Heart right ventricle (tissue), 16 donors: ENCODE data around the gene GCKR. TPM values are rescaled to one million over a fixed set of nuclear protein-coding genes. Genes with fewer than 3 reads are reported as not detected.
A peak's percentile ranks its signal among the peaks of the same experiment; 100 is the strongest.

Experiments used
- ATAC-seq, 8 donors: fragments of 200-7000 bp; cut with Tn5 transposase; one replicate each; pipeline ENCODE4 v1.9.1; 2020; ENCODE audit warnings: mild to moderate bottlenecking in 8 of 8, moderate library complexity in 8 of 8, moderate number of reproducible peaks in 1 of 8
- DNase-seq, 2 donors: peaks; one replicate each; pipeline ENCODE4 v3.0.0-alpha.2; 2020
- H3K27ac ChIP-seq, 10 donors: fragments of 200-600 bp; sonication (generic) in 2 of 10; one replicate each; pipeline versions ENCODE4 v1.5.0 to v1.8.0; 2020 to 2022; ENCODE audit warnings: mild to moderate bottlenecking in 3 of 10
- H3K27me3 ChIP-seq, 7 donors: fragments of 200-600 bp; one replicate each; pipeline ENCODE4 v1.8.0; 2021 to 2022; ENCODE audit warnings: mild to moderate bottlenecking in 2 of 7
- H3K36me3 ChIP-seq, 9 donors: fragments of 200-600 bp; sonication (generic) in 1 of 9; one replicate each; pipeline versions ENCODE4 v1.5.0 to v1.8.0; 2020 to 2022; ENCODE audit warnings: mild to moderate bottlenecking in 2 of 9
- H3K4me1 ChIP-seq, 9 donors: fragments of 200-600 bp; sonication (generic) in 1 of 9; one replicate each; pipeline versions ENCODE4 v1.5.0 to v1.8.0; 2020 to 2022; ENCODE audit warnings: mild to moderate bottlenecking in 4 of 9
- H3K4me3 ChIP-seq, 10 donors: fragments of 200-600 bp; sonication (generic) in 2 of 10; one replicate each; pipeline versions ENCODE4 v1.5.0 to v1.8.0; 2020 to 2022; ENCODE audit warnings: mild to moderate bottlenecking in 7 of 10, moderate library complexity in 2 of 10
- H3K9me3 ChIP-seq, 11 donors: fragments of 200-600 bp in 10 of 11; sonication (generic) in 2 of 11; one replicate each; pipeline versions ENCODE4 v1.5.0 to v1.8.0; 2013 to 2022; ENCODE audit warnings: mild to moderate bottlenecking in 2 of 11, control low read depth in 1 of 11, moderate library complexity in 1 of 11
- WGBS, 2 donors: extraction: QIAGEN DNeasy Blood & Tissue Kit; methylation state at CpG; one replicate each; pipeline ENCODE4 v1.1.7; 2013; ENCODE audit warnings: inconsistent platforms in 1 of 2; 5-methylcytosine and 5-hydroxymethylcytosine counted together
- intact Hi-C, 10 donors: fragments of 100-400 bp; cut with DNase I; formaldehyde crosslinking; loops; one replicate each; pipeline versions ENCODE4 v1.11.1 to v1.14.2; 2022
- polyA plus RNA-seq, 2 donors: library from polyadenylated mRNA; stranded (reverse); fragments of 200-250 nt; gene quantifications; one replicate each; pipeline ENCODE4 v1.2.3, GENCODE V29; 2013
- total RNA-seq, 10 donors: library from RNA; stranded (reverse); fragmentation: NEBNext Ultra II Directional in 3 of 10; extraction: Animal tissue kit (Norgen Biotek cat#: 25700) in 3 of 10; gene quantifications; one replicate each; pipeline versions ENCODE4 v1.2.1 to v1.2.4, GENCODE V29; 2021 to 2023
- TF ChIP-seq, protein P1 (sequence below), 9 donors: fragments of 200-600 bp; sonication (generic) in 2 of 9; IDR thresholded peaks; one replicate each; pipeline versions ENCODE4 v1.5.0 to v1.8.0; 2021 to 2022; ENCODE audit warnings: antibody characterized with exemption in 9 of 9, mild to moderate bottlenecking in 5 of 9, moderate library complexity in 1 of 9
- donor health status: Arrhythmogenic right ventricular cardiomyopathy.
- donor health status: ischemic (EF 13 %, LVEDD 7.1; RV severe dilation, severe dysfunction).
- donor health status: healthy with polysubstance abuse.
- donor health status: DM: no; HTN: yes; CAD: no.
- donor health status: DM: no; HTN: no; CAD: no.
- donor health status: ischemic (EF 25% LVEDD 6.9; RV normal size, moderate dysfunction).
- donor health status: ischemic (EF 25% LVEDD 5.7; RV mildly dilated, moderate dysfunction).
- donor health status: healthy.
- donor health status: DM: yes; HTN: yes; CAD: no.
- donor health status: Ischemic cardiomyopathy.
- donor health status: ischemic (EF 35%, LVEDD 5.7; RV mildly dilated, moderate dysfunction).
- donor health status: nonischemic (EF 11% LVEDD 7.7; RV severe dilation, severe dysfunction).
- donor health status: DM: yes; HTN: yes; CAD: no.
- donor health status: PGD.
- donor health status: ischemic (EF 29% LVEDD 5.4; RV normal size, mild dysfunction).
- donor health status: nonischemic (EF 23%, LVEDD 6.1; RV moderate dilation, normal function).

The GCKR gene
- total and polyA plus RNA-seq, 12 donors, result 0.19 to 1.6 (median 0.90) TPM; not detected in 8

DNA sequence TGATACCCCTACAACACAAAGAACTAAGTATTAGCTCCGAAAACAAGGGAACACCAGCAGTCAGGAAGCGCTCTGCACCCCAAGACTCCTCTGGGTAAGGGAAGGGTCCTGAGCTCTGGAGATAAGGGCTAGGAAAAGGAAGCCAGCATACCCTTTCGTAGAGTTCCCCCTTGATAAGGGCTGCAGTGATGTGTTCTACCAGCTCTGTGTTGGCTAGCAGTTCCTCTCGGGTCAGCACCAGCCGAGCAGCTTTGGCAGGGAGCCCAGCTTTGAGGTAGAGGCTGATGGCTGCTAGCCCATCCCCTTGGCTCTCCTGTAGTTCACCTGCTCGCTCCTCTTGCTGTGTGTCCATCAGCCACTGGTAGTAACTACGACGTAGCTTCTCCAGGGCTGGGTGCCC, 35.5 kb upstream of the GCKR start:
- TF ChIP-seq, protein P1, sequence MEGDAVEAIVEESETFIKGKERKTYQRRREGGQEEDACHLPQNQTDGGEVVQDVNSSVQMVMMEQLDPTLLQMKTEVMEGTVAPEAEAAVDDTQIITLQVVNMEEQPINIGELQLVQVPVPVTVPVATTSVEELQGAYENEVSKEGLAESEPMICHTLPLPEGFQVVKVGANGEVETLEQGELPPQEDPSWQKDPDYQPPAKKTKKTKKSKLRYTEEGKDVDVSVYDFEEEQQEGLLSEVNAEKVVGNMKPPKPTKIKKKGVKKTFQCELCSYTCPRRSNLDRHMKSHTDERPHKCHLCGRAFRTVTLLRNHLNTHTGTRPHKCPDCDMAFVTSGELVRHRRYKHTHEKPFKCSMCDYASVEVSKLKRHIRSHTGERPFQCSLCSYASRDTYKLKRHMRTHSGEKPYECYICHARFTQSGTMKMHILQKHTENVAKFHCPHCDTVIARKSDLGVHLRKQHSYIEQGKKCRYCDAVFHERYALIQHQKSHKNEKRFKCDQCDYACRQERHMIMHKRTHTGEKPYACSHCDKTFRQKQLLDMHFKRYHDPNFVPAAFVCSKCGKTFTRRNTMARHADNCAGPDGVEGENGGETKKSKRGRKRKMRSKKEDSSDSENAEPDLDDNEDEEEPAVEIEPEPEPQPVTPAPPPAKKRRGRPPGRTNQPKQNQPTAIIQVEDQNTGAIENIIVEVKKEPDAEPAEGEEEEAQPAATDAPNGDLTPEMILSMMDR (IDR thresholded peaks at IDR 0.05), result no peak
- no peak overlapping the region for H3K4me3 ChIP-seq
- intact Hi-C loops, result no loop called here
- H3K27me3 ChIP-seq, result no peaks in the 10 kb centered on the region
- whole genome bisulfite sequencing, 2 donors, result 64 to 68% methylated on average over 8 of the region's 8 CpGs
- peaks cover 0 to 90% (median 43%) of the 10 kb centered on the region in 9 donors for H3K36me3 ChIP-seq
- DNase-seq (peak; percentile 19 to 27), ATAC-seq (peak in 5 of 8 donors; percentile 47 to 75 (median 63))
- no peaks in the 10 kb centered on the region for H3K4me1 ChIP-seq
- H3K9me3 ChIP-seq, result no peaks in the 10 kb centered on the region
- no peak overlapping the region for H3K27ac ChIP-seq

DNA sequence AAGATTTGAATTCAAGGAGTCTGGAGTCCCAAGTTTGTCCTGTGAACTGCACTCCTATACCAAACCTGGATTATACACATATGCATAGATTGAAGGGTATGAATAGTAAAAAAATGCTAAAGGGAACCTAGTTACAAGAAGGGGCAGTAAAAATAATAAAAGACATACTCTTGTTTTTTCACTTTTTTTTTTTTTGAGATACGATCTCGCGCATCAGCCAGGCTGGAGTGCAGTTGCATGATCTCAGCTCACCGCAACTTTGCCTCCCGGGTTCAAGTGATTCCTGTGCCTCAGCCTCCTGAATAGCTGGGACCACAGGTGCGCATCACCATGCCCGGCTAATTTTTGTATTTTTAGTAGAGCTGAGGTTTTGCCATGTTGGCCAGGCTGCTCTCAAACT, 32.2 kb upstream of the GCKR start:
- WGBS, 2 donors, result 96 to 98% methylated on average over 7 of the region's 7 CpGs
- no peak overlapping the region for H3K27ac ChIP-seq

DNA sequence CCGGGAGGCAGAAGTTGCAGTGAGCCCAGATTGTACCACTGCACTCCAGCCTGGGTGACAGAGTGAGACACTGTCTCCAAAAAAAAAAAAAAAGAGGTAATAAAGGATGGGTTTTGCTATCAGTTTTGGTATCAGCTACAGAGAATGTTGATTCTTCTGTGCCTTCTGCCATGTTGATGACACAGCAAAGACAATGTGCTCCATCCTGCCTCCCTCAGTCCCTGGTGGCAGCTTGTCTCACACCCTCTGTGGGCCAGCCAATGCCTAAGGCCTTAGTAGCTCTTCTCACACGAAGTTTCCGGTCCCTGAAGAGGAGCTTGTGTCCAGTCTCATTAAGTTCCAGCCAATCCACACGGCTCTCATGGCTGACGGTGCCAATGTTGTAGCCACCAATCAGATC, 24.7 kb upstream of the GCKR start:
- no peak overlapping the region for H3K4me3 ChIP-seq
- TF ChIP-seq, protein P1 (IDR thresholded peaks at IDR 0.05), result no peak
- H3K36me3 ChIP-seq, result peaks cover 0 to 89% (median 47%) of the 10 kb centered on the region in 9 donors
- H3K4me1 ChIP-seq, result no peaks in the 10 kb centered on the region
- no peak overlapping the region for H3K27ac ChIP-seq
- DNase-seq (no peak), ATAC-seq (no peak)
- intact Hi-C loops, result no loop called here
- H3K9me3 ChIP-seq, result no peaks in the 10 kb centered on the region
- 91% methylated on average over 5 of the region's 5 CpGs for WGBS, 2 donors
- no peaks in the 10 kb centered on the region for H3K27me3 ChIP-seq

More for the DNA sequence above, 32.2 kb upstream of the GCKR start:
- TF ChIP-seq, protein P1 (IDR thresholded peaks at IDR 0.05), result no peak
- no peak for DNase-seq
- intact Hi-C loops, result no loop called here
- H3K27me3 ChIP-seq, result no peaks in the 10 kb centered on the region
- no peak overlapping the region for H3K4me3 ChIP-seq
- peaks cover 0 to 71% (median 10%) of the 10 kb centered on the region in 9 donors for H3K36me3 ChIP-seq
- ATAC-seq, result no peak
- no peaks in the 10 kb centered on the region for H3K4me1 ChIP-seq
- H3K9me3 ChIP-seq, result no peaks in the 10 kb centered on the region

DNA sequence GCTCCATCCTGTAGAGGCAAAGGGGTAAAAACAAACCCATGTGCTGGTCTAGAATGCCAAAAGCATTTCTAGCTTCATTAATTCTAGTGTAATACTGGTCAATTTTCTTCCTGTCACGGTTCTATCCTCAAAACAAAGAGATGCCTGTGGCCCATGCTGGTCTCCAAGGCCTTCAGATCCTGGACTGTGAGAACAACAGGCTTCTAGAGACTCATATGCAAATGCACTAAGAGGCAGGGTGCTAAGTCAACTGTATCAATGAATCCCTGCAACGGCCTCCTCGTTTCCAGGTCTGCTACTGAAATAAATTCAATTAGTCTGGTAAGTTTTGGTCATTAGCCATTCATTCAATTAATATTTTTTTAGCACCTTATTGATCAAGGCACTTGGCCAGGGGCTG, 11.1 kb upstream of the GCKR start:
- peaks cover 0 to 50% (median 35%) of the 10 kb centered on the region in 9 donors for H3K36me3 ChIP-seq
- intact Hi-C loops, result loop anchor here in 1 of 10 donors (5.0 kb wide), 1 partner anchor 58 kb away; the partner anchor contains the start of gene NRBP1
- 77 to 79% methylated on average over 3 of the region's 3 CpGs for WGBS, 2 donors

More for the DNA sequence above, 11.1 kb upstream of the GCKR start:
- DNase-seq, result no peak
- no peaks in the 10 kb centered on the region for H3K9me3 ChIP-seq
- TF ChIP-seq, protein P1 (IDR thresholded peaks at IDR 0.05), result no peak
- no peak overlapping the region for H3K27ac ChIP-seq
- H3K4me3 ChIP-seq, result no peak overlapping the region
- H3K27me3 ChIP-seq, result no peaks in the 10 kb centered on the region
- no peak for ATAC-seq
- H3K4me1 ChIP-seq, result peaks cover 4 to 30% (median 11%) of the 10 kb centered on the region in 9 donors
